Measurements from ENCODE around the gene SPNS3.

SPNS3 gene

GRCh38 chr17:4463818-4464476, 30.2 kb downstream of the SPNS3 start:
- DNase-seq (ENCODE audit: insufficient read length, low spot score) (no peak), FAIRE-seq (no peak)

GRCh38 chr17:4465786-4466185, 32.0 kb downstream of the SPNS3 start:
- no peak for FAIRE-seq
- no peak for DNase-seq (ENCODE audit: insufficient read length, low spot score)

- FAIRE-seq (no peak), DNase-seq (ENCODE audit: insufficient read length, low spot score) (no peak)
Measured at GRCh38 chr17:4467287-4467686, 33.5 kb downstream of the SPNS3 start.

GRCh38 chr17:4469552-4469951, 35.8 kb downstream of the SPNS3 start:
- FAIRE-seq (no peak), DNase-seq (ENCODE audit: insufficient read length, low spot score) (no peak)

- DNase-seq (ENCODE audit: insufficient read length, low spot score) = no peak
- no peak for FAIRE-seq
Measured at GRCh38 chr17:4472286-4472685, 38.5 kb downstream of the SPNS3 start.

GRCh38 chr17:4474093-4474492, 40.4 kb downstream of the SPNS3 start:
- FAIRE-seq = no peak
- no peak for DNase-seq (ENCODE audit: insufficient read length, low spot score)

- FAIRE-seq = no peak
- DNase-seq (ENCODE audit: insufficient read length, low spot score) = no peak
Measured at GRCh38 chr17:4475001-4475400, 41.3 kb downstream of the SPNS3 start.

- FAIRE-seq = no peak
- no peak for DNase-seq (ENCODE audit: insufficient read length, low spot score)
Measured at GRCh38 chr17:4475463-4475862, 41.7 kb downstream of the SPNS3 start.

GRCh38 chr17:4476017-4476416, 42.3 kb downstream of the SPNS3 start:
- no peak for DNase-seq (ENCODE audit: insufficient read length, low spot score)
- FAIRE-seq = no peak

- no peak for DNase-seq (ENCODE audit: insufficient read length, low spot score)
- FAIRE-seq = no peak
Measured at GRCh38 chr17:4476511-4477070, 42.9 kb downstream of the SPNS3 start.

- DNase-seq (ENCODE audit: insufficient read length, low spot score) = no peak
- FAIRE-seq = no peak
Measured at GRCh38 chr17:4477255-4477791, 43.6 kb downstream of the SPNS3 start.

- no peak for FAIRE-seq
Measured at GRCh38 chr17:4478318-4478830, 44.6 kb downstream of the SPNS3 start.

GRCh38 chr17:4479340-4479981, 45.7 kb downstream of the SPNS3 start:
- FAIRE-seq (no peak), DNase-seq (ENCODE audit: insufficient read length, low spot score) (no peak)

More at GRCh38 chr17:4478318-4478830, 44.6 kb downstream of the SPNS3 start:
- DNase-seq (ENCODE audit: insufficient read length, low spot score) = no peak

GRCh38 chr17:4479982-4480751, 46.4 kb downstream of the SPNS3 start:
- FAIRE-seq = no peak
- no peak for DNase-seq (ENCODE audit: insufficient read length, low spot score)

GRCh38 chr17:4480929-4481898, 47.5 kb downstream of the SPNS3 start:
- FAIRE-seq (peak; percentile 58), DNase-seq (ENCODE audit: insufficient read length, low spot score) (peak; percentile 75)

GRCh38 chr17:4482338-4483011, 48.7 kb downstream of the SPNS3 start:
- no peak for FAIRE-seq
- no peak for DNase-seq (ENCODE audit: insufficient read length, low spot score)

- FAIRE-seq (no peak), DNase-seq (ENCODE audit: insufficient read length, low spot score) (no peak)
Measured at GRCh38 chr17:4483012-4483840, 49.5 kb downstream of the SPNS3 start.
